K562 (cell line): ENCODE data around the gene DNASE2. TPM values are rescaled to one million over a fixed set of nuclear protein-coding genes. Genes with fewer than 3 reads are reported as not detected.

Experiments
- ATF1 ChIP-seq, 2 experiments: fragments of 450-650 bp in 1 of 2; IDR thresholded peaks; 2 replicates each; pipeline ENCODE4 v1.6.1; 2016; ENCODE audit warnings: missing compliant biosample characterization in 1 of 2, missing genetic modification characterization in 1 of 2
- COPS2 ChIP-seq: fragments of 450-650 bp; conservative IDR thresholded peaks from 2 replicates; pipeline ENCODE4 v1.6.1; 2016; ENCODE audit warnings: mild to moderate bottlenecking, moderate library complexity
- CREB5 ChIP-seq: fragments of 250-450 bp; sonication (Bioruptor Pico); IDR thresholded peaks from 2 replicates; pipeline ENCODE4 v1.5.0; 2020; ENCODE audit warnings: mild to moderate bottlenecking
- DIDO1 ChIP-seq: fragments of 450-650 bp; IDR thresholded peaks from 2 replicates; pipeline ENCODE4 v1.6.1; 2016; ENCODE audit warnings: low read depth, missing biosample characterization, missing genetic modification characterization
- HDAC6 ChIP-seq: IDR thresholded peaks from 2 replicates; pipeline ENCODE4 v1.6.1; 2012; ENCODE audit warnings: low read depth, mild to moderate bottlenecking, control low read depth, inconsistent platforms, low read length, moderate library complexity
- ID3 ChIP-seq, 2 experiments: fragments of 250-450 bp in 1 of 2; fragments of 450-650 bp in 1 of 2; sonication (Bioruptor Pico) in 1 of 2; IDR thresholded peaks; 2 replicates each; pipeline versions ENCODE4 v1.6.1 to v1.8.0; 2016 to 2021; ENCODE audit warnings: mild to moderate bottlenecking in 2 of 2, moderate library complexity in 2 of 2, missing compliant biosample characterization in 1 of 2, missing genetic modification characterization in 1 of 2
- KLF1 ChIP-seq: fragments of 450-650 bp; IDR thresholded peaks from 2 replicates; pipeline ENCODE4 v1.6.1; 2016; ENCODE audit warnings: missing genetic modification characterization, missing compliant biosample characterization
- PHF20 ChIP-seq: fragments of 450-650 bp; IDR thresholded peaks from 2 replicates; pipeline ENCODE4 v1.6.1; 2018; ENCODE audit not compliant: partially characterized antibody
- SMARCA5 ChIP-seq: fragments of 450-650 bp; IDR thresholded peaks from 2 replicates; pipeline ENCODE4 v1.6.1; 2016
- TBP ChIP-seq: optimal IDR thresholded peaks from 2 replicates; pipeline ENCODE3; 2011; ENCODE audit warnings: low read depth, low read length, improper control_type of control experiment
- ZBTB7A ChIP-seq: IDR thresholded peaks from 2 replicates; pipeline ENCODE4 v1.6.1; 2011; ENCODE audit warnings: low read depth, mild to moderate bottlenecking, low read length, moderate library complexity, borderline replicate concordance; ENCODE audit not compliant: control insufficient read depth
- ZNF280A ChIP-seq: fragments of 450-650 bp; IDR thresholded peaks from 2 replicates; pipeline ENCODE4 v1.6.1; 2018; ENCODE audit warnings: mild to moderate bottlenecking, low read depth; ENCODE audit not compliant: partially characterized antibody
- ZNF318 ChIP-seq, 2 experiments: fragments of 450-650 bp; IDR thresholded peaks; 2 replicates each; pipeline ENCODE4 v1.6.1; 2016; ENCODE audit warnings: mild to moderate bottlenecking in 2 of 2, borderline replicate concordance in 1 of 2, low read depth in 1 of 2, moderate library complexity in 1 of 2
- polyA plus RNA-seq, 8 experiments: library from polyadenylated mRNA; depleted of rRNA in 4 of 8; stranded (reverse) in 5 of 8; unstranded in 3 of 8; fragments of >200 nt; fragmentation: Nextera tagmentation in 2 of 8; fragmentation: Illumina TruSeq in 1 of 8; extraction: Ambion mirVana in 2 of 8; extraction: Trizol in 1 of 8; gene quantifications; 2 replicates each; pipeline versions ENCODE4 v1.2.1 to v1.2.3, GENCODE V29; 2011 to 2014; ENCODE audit warnings: inconsistent platforms in 1 of 8, missing spikeins in 1 of 8
- total RNA-seq, 7 experiments: library from RNA; depleted of rRNA in 6 of 7; stranded (reverse); fragments of >200 nt in 6 of 7; fragmentation: Illumina TruSeq in 2 of 7; extraction: Trizol in 2 of 7; gene quantifications; 2 replicates each; pipeline versions ENCODE4 v1.2.1 to v1.2.3, GENCODE V29; 2011 to 2021; ENCODE audit warnings: low replicate concordance in 1 of 7

Gene DNASE2
- total and polyA plus RNA-seq, 9 of the 15 experiments (the other 6 are each of a cell fraction or from before 2014, with no cell fraction given) = 4.4 to 27.0 (median 20.2) TPM

GRCh38 chr19:12840091-12841079 is 40.9 kb downstream of the DNASE2 start (continued):
- TF ChIP-seq PHF20 (no peak), SMARCA5 (no peak), DIDO1 (no peak), COPS2 (no peak), HDAC6 (no peak), ID3 (CRISPR knock-in tag; IDR thresholded peaks at IDR 0.05) (no peak), ID3 (tag; IDR thresholded peaks at IDR 0.05) (no peak), ZBTB7A (no peak; the same call in 1 of the 2 replicates), KLF1 (peak; percentile 86; the same call in 1 of the 2 replicates), TBP (no peak), CREB5 (CRISPR knock-in tag) (no peak), ATF1 (CRISPR knock-in tag; IDR thresholded peaks at IDR 0.05) (no peak), ATF1 (tag; IDR thresholded peaks at IDR 0.05) (0 out of 2 replicates have a peak, but pooled peaks have one; percentile 27), ZNF318 (IDR thresholded peaks at IDR 0.05; ENCODE audit: borderline replicate concordance in 1 of 2, low read depth in 1 of 2) (no peak), ZNF280A (no peak)
